SK-N-SH (cell line): ENCODE data around the gene CYTH3.

ENCODE experiments used
- TF ChIP-seq, protein P1 (sequence below): fragments of 200-600 bp; sonication (generic); IDR thresholded peaks from 2 replicates; pipeline ENCODE4 v1.6.1; 2017; ENCODE audit warnings: antibody characterized with exemption, mild to moderate bottlenecking, moderate library complexity
- TF ChIP-seq, protein P2 (sequence below): IDR thresholded peaks from 2 replicates; pipeline ENCODE4 v1.4.0; 2012; ENCODE audit warnings: low read depth

DNA sequence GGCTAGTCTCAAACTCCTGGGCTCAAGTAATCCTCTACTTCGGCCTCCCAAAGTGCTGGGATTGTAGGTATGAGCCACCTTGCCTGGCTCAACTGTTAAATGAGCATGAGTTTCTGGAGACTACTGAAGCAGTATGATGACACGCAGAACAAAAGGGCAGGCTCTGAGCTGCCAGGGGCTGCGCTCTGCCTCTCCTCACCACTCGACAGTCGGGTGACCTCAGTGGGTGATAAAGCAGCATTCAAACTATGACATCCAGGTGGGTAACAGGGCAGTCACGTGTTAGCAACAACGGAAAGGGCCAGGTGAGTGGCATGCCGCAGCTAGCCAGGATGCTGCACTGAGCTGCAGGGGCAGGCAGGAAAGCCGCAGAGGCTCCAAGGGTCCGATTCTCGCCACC is 71.5 kb downstream of the CYTH3 start:
- TF ChIP-seq, protein P1, sequence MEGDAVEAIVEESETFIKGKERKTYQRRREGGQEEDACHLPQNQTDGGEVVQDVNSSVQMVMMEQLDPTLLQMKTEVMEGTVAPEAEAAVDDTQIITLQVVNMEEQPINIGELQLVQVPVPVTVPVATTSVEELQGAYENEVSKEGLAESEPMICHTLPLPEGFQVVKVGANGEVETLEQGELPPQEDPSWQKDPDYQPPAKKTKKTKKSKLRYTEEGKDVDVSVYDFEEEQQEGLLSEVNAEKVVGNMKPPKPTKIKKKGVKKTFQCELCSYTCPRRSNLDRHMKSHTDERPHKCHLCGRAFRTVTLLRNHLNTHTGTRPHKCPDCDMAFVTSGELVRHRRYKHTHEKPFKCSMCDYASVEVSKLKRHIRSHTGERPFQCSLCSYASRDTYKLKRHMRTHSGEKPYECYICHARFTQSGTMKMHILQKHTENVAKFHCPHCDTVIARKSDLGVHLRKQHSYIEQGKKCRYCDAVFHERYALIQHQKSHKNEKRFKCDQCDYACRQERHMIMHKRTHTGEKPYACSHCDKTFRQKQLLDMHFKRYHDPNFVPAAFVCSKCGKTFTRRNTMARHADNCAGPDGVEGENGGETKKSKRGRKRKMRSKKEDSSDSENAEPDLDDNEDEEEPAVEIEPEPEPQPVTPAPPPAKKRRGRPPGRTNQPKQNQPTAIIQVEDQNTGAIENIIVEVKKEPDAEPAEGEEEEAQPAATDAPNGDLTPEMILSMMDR, result no peak
- TF ChIP-seq, protein P2, sequence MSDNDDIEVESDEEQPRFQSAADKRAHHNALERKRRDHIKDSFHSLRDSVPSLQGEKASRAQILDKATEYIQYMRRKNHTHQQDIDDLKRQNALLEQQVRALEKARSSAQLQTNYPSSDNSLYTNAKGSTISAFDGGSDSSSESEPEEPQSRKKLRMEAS, result no peak
